SU-DHL-6 (cell line): ENCODE results near the gene POLD4.

Experiments used
- H2AFZ ChIP-seq: fragments of 200-600 bp; sonication (generic); 2 replicates; pipeline ENCODE4 v1.6.1; 2014; ENCODE audit warnings: low read depth, mild to moderate bottlenecking, moderate library complexity, mixed read lengths, antibody characterized with exemption, low read length; ENCODE audit not compliant: severe bottlenecking
- H3F3A ChIP-seq: fragments of 200-600 bp; shearing (Covaris generic); 2 replicates; pipeline ENCODE4 v1.6.0; 2016; ENCODE audit warnings: antibody characterized with exemption, mild to moderate bottlenecking; ENCODE audit not compliant: insufficient read depth
- H3K27ac ChIP-seq: fragments of 200-600 bp; sonication (generic); 2 replicates; pipeline ENCODE4 v1.5.1; 2016; ENCODE audit warnings: low read depth, mild to moderate bottlenecking, low read length, moderate library complexity, mixed read lengths
- H3K27me3 ChIP-seq: fragments of 200-600 bp; sonication (generic), shearing (Covaris generic); 2 replicates; pipeline ENCODE4 v1.6.0; 2014; ENCODE audit warnings: mild to moderate bottlenecking, low read length
- H3K36me3 ChIP-seq: fragments of 200-600 bp; sonication (generic); 2 replicates; pipeline ENCODE4 v1.6.1; 2014; ENCODE audit warnings: mild to moderate bottlenecking, low read length, mixed read lengths
- H3K4me2 ChIP-seq: fragments of 300-600, 200-600 bp; shearing (Covaris generic), sonication (generic); 2 replicates; pipeline ENCODE4 v1.6.0; 2014; ENCODE audit warnings: low read length, low read depth, mild to moderate bottlenecking; ENCODE audit not compliant: poor library complexity, severe bottlenecking
- H3K4me3 ChIP-seq: fragments of 200-600 bp; sonication (generic); 2 replicates; pipeline ENCODE4 v1.5.1; 2014; ENCODE audit warnings: antibody characterized with exemption, low read length, mild to moderate bottlenecking, mixed read lengths; ENCODE audit not compliant: insufficient read depth, poor library complexity, severe bottlenecking
- H3K79me2 ChIP-seq: fragments of 200-600 bp; sonication (generic); 2 replicates; pipeline ENCODE4 v1.6.1; 2014; ENCODE audit warnings: mild to moderate bottlenecking, low read length, moderate library complexity; ENCODE audit not compliant: insufficient read depth
- H3K9ac ChIP-seq: fragments of 200-600 bp; sonication (generic); 2 replicates; pipeline ENCODE4 v1.7.0; 2014; ENCODE audit warnings: mild to moderate bottlenecking, low read length
- H3K9me2 ChIP-seq: fragments of 200-600 bp; sonication (generic); replicated peaks from 2 replicates; pipeline ENCODE4 v1.6.1; 2014; ENCODE audit warnings: low read length; ENCODE audit not compliant: insufficient read depth
- H3K9me3 ChIP-seq: fragments of 200-600 bp; sonication (generic); 2 replicates; pipeline ENCODE4 v1.6.1; 2014; ENCODE audit warnings: low read length, mixed read lengths; ENCODE audit not compliant: insufficient read depth
- H4K20me1 ChIP-seq: fragments of 200-600 bp; sonication (generic); 2 replicates; pipeline ENCODE4 v1.6.1; 2014; ENCODE audit warnings: low read depth, mild to moderate bottlenecking, antibody characterized with exemption, low read length, moderate library complexity, mixed read lengths
- EZH2phosphoT487 ChIP-seq: fragments of 200-600 bp; sonication (generic), shearing (Covaris generic); conservative IDR thresholded peaks from 2 replicates; pipeline ENCODE4 v1.6.1; 2018; ENCODE audit warnings: mild to moderate bottlenecking, antibody characterized with exemption, low read length, moderate library complexity, mixed read lengths
- TF ChIP-seq, protein P1 (sequence below): fragments of 200-600 bp; sonication (generic); IDR thresholded peaks from one replicate; pipeline ENCODE4 v1.5.1; 2017; ENCODE audit warnings: antibody characterized with exemption, mild to moderate bottlenecking, low read length, moderate library complexity; ENCODE audit not compliant: insufficient read depth, poor library complexity, severe bottlenecking

The POLD4 gene

GRCh38 chr11:67390947-67391303 is 37.6 kb upstream of the POLD4 start:
- Histone ChIP-seq H2AFZ (no peak overlapping the region), H3K9me3 (no peaks in the 10 kb centered on the region), H3K4me3 (peak overlapping the region; percentile 81), H3F3A (no peaks in the 10 kb centered on the region), H4K20me1 (no peaks in the 10 kb centered on the region), H3K4me2 (peak overlapping the region; percentile 83), H3K9me2 (no peaks in the 10 kb centered on the region), H3K27me3 (no peaks in the 10 kb centered on the region), H3K36me3 (no peaks in the 10 kb centered on the region), H3K27ac (peak overlapping the region; percentile 23; the same call in 1 of the 2 replicates), H3K79me2 (peaks cover 10% of the 10 kb centered on the region), H3K9ac (peak overlapping the region; percentile 87)
- TF ChIP-seq EZH2phosphoT487, result no peak
- TF ChIP-seq, protein P1, sequence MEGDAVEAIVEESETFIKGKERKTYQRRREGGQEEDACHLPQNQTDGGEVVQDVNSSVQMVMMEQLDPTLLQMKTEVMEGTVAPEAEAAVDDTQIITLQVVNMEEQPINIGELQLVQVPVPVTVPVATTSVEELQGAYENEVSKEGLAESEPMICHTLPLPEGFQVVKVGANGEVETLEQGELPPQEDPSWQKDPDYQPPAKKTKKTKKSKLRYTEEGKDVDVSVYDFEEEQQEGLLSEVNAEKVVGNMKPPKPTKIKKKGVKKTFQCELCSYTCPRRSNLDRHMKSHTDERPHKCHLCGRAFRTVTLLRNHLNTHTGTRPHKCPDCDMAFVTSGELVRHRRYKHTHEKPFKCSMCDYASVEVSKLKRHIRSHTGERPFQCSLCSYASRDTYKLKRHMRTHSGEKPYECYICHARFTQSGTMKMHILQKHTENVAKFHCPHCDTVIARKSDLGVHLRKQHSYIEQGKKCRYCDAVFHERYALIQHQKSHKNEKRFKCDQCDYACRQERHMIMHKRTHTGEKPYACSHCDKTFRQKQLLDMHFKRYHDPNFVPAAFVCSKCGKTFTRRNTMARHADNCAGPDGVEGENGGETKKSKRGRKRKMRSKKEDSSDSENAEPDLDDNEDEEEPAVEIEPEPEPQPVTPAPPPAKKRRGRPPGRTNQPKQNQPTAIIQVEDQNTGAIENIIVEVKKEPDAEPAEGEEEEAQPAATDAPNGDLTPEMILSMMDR, result no peak

DNA sequence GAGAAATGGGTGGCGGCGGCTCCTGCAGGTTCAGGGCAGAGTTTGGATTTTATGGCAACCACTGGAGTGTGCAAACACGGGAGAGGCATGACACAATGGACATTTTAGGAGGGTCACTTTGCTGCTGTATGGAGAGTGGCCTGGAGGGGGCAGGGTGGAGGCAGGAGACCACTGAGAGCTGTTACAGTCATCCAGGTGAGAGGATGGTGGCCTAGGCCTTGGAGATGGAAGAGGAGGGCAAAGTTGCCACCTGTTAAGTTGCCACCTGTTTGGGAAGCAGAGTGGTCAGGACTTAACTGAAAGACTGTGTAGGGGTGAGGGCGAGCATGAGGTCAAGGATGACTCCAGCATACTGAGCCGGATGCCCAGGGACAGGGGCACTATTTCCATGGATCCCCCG is 36.1 kb upstream of the POLD4 start:
- Histone ChIP-seq H3K9ac (no peak overlapping the region), H3K9me3 (no peaks in the 10 kb centered on the region), H3K36me3 (no peaks in the 10 kb centered on the region), H2AFZ (no peak overlapping the region), H3K4me2 (no peak overlapping the region), H3K9me2 (no peaks in the 10 kb centered on the region), H3K79me2 (peaks cover 10% of the 10 kb centered on the region), H4K20me1 (no peaks in the 10 kb centered on the region), H3F3A (no peaks in the 10 kb centered on the region), H3K27ac (no peak overlapping the region), H3K4me3 (no peak overlapping the region), H3K27me3 (no peaks in the 10 kb centered on the region)
- TF ChIP-seq, protein P1, result peak; percentile 48
- no peak for TF ChIP-seq EZH2phosphoT487

DNA sequence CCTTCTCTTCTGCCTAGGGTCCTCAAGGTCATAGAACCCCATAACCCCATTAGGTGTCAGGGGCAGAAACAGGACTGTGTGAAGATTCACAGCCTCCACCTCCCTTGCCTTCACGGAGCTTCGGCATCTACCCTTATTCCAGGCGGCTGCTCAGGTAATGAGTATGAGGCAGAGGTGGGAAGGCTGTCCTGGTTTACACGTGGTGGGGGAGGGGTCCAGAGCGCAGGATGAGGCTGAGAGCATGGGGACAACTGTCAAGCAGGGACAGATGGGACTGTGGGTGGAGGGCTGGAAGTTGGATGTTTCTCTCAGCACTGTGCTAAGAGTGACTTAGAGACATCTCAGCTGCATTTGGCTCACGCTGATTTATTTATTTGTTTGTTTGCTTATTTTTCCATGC is 34.2 kb upstream of the POLD4 start:
- Histone ChIP-seq H4K20me1 (no peaks in the 10 kb centered on the region), H3F3A (no peaks in the 10 kb centered on the region), H3K9me2 (no peaks in the 10 kb centered on the region), H3K9me3 (no peaks in the 10 kb centered on the region), H3K79me2 (peaks cover 7% of the 10 kb centered on the region), H3K9ac (no peak overlapping the region), H3K4me2 (no peak overlapping the region), H2AFZ (no peak overlapping the region), H3K36me3 (no peaks in the 10 kb centered on the region), H3K27ac (no peak overlapping the region), H3K4me3 (no peak overlapping the region), H3K27me3 (no peaks in the 10 kb centered on the region)
- TF ChIP-seq, protein P1, result no peak
- TF ChIP-seq EZH2phosphoT487, result no peak

- Histone ChIP-seq H3K4me2 (no peak overlapping the region), H3K36me3 (no peaks in the 10 kb centered on the region), H3K27me3 (no peaks in the 10 kb centered on the region), H3K9ac (no peak overlapping the region), H3K4me3 (no peak overlapping the region), H3K9me2 (no peaks in the 10 kb centered on the region), H3K9me3 (no peaks in the 10 kb centered on the region), H2AFZ (no peak overlapping the region), H3F3A (no peaks in the 10 kb centered on the region), H4K20me1 (no peaks in the 10 kb centered on the region), H3K79me2 (peaks cover 3% of the 10 kb centered on the region), H3K27ac (no peak overlapping the region)
- TF ChIP-seq, protein P1, result no peak
- no peak for TF ChIP-seq EZH2phosphoT487
Measured at GRCh38 chr11:67387069-67387468, 33.7 kb upstream of the POLD4 start.
